Stimulated activated CD4-positive, alpha-beta T cell treated with anti-CD3 and anti-CD28 coated beads, Interleukin-2, amount 100 ng/mL, for 24 hours (primary cell): Measurements from ENCODE around the gene CAMTA1.

Experiments used
- DNase-seq, 2 donors: peaks; one replicate each; pipeline ENCODE4 v3.0.0-alpha.2; 2020

The CAMTA1 gene

GRCh38 chr1:7636795-7637526 lies 851.7 kb downstream of the CAMTA1 start:
- DNase-seq, result no peak

GRCh38 chr1:7638078-7638477 lies 852.8 kb downstream of the CAMTA1 start:
- DNase-seq, result no peak

- DNase-seq, result no peak
Measured at GRCh38 chr1:7639435-7640131, 854.3 kb downstream of the CAMTA1 start.

DNA sequence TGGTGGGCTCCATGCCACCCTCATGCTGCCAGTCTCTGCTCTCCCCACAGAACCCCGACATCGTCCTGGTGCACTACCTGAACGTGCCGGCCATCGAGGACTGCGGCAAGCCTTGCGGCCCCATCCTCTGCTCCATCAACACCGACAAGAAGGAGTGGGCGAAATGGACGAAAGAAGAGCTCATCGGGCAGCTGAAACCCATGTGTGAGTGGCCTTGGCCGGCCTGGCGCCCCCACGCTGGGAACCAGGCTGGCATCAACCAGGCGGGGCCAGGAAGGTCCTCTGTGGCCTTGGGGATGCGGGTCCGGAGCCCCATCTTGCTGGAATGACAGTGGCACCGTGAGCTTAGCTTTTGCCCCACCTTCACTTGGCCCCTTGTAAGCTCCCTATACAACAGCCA lies 855.1 kb downstream of the CAMTA1 start:
- DNase-seq, result no peak

DNA sequence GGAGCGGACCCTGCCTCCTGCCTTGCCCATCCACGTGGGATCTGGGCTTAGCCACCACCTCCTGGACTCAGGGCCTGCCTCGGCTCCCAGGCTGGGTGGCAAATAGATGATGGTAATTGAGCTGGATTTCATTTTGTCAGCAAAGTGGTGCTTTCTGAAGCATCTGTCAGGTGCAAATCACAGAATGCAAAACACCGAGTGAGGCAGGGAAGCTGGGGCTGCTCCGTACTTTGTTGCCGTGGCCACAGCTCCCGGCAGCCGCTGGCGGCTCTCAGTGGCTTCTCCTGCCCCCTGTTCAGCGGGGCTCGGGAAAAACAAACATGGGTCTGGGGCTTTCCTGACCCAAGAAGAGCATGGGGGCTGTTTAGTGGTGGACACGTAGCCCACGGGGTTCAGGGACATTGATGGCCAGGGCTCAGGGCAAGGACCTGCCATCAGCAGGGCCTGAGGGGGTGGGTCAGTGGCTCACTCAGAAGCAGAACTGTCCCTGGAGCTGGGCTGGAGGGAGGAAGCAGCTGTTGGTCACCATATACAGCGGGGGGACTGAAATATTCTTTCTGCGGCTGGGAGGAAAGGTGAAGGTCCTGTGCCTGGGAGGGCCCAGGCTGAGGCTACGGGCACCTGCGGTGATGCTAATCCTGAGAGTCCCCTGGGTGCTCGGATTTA lies 855.8 kb downstream of the CAMTA1 start:
- no peak for DNase-seq

- no peak for DNase-seq
Measured at GRCh38 chr1:7641587-7642417, 856.5 kb downstream of the CAMTA1 start.

DNA sequence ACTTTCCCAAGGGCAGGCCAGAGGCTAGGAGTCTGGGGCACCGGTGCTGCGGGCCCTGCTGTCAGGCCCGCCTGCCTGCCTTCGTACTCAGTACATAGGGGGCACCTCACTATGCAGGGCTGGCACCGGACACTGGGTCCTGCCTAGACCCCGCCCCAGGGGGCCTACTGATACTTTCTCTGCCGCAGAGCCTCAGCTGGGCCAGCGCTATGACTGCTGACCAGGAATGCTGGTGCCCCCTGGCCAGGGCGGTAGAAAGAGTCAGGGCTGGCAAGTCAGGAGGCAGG lies 857.1 kb downstream of the CAMTA1 start:
- no peak for DNase-seq

GRCh38 chr1:7642781-7643529 lies 857.7 kb downstream of the CAMTA1 start:
- no peak for DNase-seq

- no peak for DNase-seq
Measured at GRCh38 chr1:7643530-7643929, 858.3 kb downstream of the CAMTA1 start.

DNA sequence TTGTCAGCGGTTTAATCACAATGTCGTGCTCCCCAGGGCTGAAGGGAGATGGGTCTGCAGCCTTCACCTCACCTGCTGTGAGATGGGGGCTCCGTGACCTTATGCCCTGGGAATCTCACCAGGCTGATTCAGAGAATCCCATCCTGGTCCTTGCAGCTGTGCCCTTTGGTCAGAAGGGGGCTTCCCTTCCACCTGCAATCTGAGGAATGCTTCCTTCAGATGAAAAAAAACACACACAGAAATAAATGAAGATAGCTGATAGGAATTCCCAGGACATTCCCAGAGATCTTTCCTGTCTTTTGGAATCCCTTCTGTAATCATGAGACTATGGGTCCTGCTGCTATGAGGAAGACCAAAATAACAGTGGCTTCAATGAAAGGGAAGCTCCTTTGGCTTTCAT lies 858.8 kb downstream of the CAMTA1 start:
- DNase-seq, result no peak

- no peak for DNase-seq
Measured at GRCh38 chr1:7644961-7645750, 859.9 kb downstream of the CAMTA1 start.

DNA sequence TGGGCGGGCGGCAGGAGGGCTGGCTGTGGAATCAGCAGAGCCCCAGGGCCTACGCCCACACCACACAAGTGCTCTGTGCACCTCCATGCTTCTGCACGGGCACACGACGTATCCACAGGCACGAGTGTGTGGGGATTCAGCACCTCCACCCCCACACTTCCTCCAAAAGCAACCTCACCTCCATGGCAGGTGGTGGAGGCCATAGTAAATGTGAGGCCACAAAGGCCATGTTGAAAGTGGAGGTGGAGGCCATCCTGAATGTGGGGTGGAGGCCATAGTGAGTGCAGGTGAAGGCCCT lies 860.4 kb downstream of the CAMTA1 start:
- no peak for DNase-seq

GRCh38 chr1:7646164-7646563 lies 860.9 kb downstream of the CAMTA1 start:
- DNase-seq, result no peak

GRCh38 chr1:7646981-7647901 lies 862.0 kb downstream of the CAMTA1 start:
- peak; percentile 79 to 81 for DNase-seq

DNA sequence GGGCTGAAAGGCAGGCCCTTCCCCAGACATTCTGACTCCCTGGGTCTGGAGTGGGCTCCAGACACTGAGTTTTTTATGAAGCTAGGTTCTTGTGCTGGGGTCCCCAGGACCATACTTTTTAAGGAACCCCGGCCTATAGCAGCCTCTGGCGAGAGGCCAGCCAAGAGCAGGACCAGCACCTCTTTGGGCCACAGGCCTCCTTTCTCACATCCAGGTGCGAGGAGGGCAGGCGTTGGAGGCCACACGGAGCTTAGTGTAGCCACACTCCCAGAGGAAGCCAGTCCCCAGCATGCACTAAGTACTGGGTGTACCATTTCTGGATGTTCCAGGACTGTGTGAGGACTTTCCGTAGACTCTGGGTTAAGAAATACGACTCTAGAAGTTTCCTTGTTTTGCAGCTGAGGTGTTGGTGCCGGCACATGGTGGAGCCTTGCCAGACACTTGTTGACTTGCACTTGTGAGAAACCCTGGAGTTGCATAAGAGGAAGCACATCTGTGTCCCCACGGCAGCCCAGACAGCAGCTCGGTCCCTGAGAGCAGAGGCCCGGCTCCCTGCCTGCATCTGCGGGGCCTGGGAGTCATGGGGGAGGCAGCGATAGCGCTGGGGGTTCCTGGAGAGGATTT lies 863.6 kb downstream of the CAMTA1 start:
- DNase-seq, result no peak

DNA sequence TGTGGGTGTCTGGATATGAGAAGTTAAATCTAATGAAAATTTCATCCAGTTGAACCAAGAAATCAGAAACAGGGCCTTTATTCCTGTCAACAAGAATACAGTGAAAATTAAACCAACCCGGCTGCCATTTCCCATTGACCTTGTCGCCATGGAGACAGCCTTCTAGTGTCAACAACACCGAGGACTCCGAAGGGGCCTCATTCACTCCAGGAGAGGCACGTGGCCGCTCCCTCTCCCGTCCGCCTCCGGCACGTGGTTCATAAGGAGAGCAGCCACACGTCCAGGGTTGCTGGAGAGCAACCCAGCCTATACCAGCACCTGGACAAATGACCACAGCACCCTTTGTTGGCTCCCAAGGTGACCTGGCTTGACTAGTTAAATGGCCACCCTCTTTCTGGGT lies 865.5 kb downstream of the CAMTA1 start:
- no peak for DNase-seq

GRCh38 chr1:7651203-7651602 lies 865.9 kb downstream of the CAMTA1 start:
- DNase-seq, result no peak

- DNase-seq, result no peak
Measured at GRCh38 chr1:7652061-7652460, 866.8 kb downstream of the CAMTA1 start.

GRCh38 chr1:7652515-7653098 lies 867.4 kb downstream of the CAMTA1 start:
- no peak for DNase-seq

DNA sequence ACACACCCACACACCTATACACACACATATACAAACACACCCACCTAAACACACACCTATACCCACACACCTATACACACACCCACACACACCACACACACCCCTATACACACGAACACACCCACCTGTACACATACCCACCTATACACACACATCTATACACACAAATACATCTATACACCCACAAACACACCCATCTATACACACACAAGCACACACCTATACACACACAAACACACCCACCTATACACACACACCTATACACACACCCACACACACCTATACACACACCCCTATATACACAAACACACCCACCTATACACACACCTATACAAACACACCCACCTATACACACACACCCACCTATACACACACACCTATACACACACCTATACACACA lies 869.5 kb downstream of the CAMTA1 start:
- DNase-seq, result no peak
